ENCODE data around the gene SEC23A. TPM values are rescaled to one million over a fixed set of nuclear protein-coding genes. Genes with fewer than 3 reads are reported as not detected.

Gene SEC23A
- total RNA-seq, 4 donors from 2014 or later, result 33.8 to 59.1 (median 50.3) TPM

DNA sequence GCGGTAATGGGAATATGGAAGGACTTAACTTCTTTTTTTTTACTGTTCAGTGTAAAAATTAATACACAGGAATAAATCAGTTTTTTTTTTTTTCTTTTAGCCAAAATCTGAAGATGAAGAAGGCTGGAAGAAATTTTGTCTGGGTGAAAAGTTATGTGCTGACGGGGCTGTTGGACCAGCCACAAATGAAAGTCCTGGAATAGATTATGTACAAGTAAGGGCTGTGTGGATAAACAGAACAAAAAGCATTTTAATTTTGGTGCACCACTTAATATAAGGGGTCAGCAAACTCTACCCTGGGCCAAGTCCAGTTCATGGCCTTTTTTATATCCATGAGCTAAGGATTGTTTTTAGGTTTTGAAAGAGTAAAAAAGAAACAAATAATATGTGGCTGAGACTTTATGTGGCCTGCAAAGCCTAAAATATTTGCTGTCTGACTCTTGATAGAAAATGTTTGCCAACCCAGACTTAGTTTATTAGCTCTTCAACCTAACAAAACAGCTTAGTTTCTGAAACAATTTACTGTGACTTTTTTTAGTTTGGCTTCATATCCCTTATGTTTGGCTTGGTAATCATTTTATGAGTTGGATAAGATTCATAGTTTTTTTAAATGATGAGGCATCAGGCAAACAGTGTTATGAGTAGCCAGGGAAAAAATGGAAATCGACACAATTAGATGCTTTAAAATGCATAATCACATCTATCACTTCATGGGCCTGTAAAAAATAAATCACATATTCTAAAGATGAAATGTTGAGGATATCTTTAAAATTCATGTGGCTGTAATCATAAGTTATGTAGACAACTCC, 19.5 kb upstream of the SEC23A start:
- TF ChIP-seq EP300 (IDR thresholded peaks at IDR 0.05), result no peak
- TF ChIP-seq, protein P1, sequence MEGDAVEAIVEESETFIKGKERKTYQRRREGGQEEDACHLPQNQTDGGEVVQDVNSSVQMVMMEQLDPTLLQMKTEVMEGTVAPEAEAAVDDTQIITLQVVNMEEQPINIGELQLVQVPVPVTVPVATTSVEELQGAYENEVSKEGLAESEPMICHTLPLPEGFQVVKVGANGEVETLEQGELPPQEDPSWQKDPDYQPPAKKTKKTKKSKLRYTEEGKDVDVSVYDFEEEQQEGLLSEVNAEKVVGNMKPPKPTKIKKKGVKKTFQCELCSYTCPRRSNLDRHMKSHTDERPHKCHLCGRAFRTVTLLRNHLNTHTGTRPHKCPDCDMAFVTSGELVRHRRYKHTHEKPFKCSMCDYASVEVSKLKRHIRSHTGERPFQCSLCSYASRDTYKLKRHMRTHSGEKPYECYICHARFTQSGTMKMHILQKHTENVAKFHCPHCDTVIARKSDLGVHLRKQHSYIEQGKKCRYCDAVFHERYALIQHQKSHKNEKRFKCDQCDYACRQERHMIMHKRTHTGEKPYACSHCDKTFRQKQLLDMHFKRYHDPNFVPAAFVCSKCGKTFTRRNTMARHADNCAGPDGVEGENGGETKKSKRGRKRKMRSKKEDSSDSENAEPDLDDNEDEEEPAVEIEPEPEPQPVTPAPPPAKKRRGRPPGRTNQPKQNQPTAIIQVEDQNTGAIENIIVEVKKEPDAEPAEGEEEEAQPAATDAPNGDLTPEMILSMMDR (IDR thresholded peaks at IDR 0.05), result no peak
- no peak for TF ChIP-seq POLR2A (IDR thresholded peaks at IDR 0.05)
- TF ChIP-seq POLR2AphosphoS5 (IDR thresholded peaks at IDR 0.05), result no peak
- H3K27me3 ChIP-seq, result no peaks in the 10 kb centered on the region
- no peak overlapping the region for H3K4me3 ChIP-seq
- no peak overlapping the region for H3K27ac ChIP-seq
- 75% methylated on average over 3 of the region's 3 CpGs for WGBS
- H3K4me1 ChIP-seq, result no peaks in the 10 kb centered on the region
- DNase-seq (ENCODE audit: low spot score in 2 of 2), result no peak
- H3K9me3 ChIP-seq, result no peaks in the 10 kb centered on the region
- H3K36me3 ChIP-seq, result peaks cover 72% of the 10 kb centered on the region

DNA sequence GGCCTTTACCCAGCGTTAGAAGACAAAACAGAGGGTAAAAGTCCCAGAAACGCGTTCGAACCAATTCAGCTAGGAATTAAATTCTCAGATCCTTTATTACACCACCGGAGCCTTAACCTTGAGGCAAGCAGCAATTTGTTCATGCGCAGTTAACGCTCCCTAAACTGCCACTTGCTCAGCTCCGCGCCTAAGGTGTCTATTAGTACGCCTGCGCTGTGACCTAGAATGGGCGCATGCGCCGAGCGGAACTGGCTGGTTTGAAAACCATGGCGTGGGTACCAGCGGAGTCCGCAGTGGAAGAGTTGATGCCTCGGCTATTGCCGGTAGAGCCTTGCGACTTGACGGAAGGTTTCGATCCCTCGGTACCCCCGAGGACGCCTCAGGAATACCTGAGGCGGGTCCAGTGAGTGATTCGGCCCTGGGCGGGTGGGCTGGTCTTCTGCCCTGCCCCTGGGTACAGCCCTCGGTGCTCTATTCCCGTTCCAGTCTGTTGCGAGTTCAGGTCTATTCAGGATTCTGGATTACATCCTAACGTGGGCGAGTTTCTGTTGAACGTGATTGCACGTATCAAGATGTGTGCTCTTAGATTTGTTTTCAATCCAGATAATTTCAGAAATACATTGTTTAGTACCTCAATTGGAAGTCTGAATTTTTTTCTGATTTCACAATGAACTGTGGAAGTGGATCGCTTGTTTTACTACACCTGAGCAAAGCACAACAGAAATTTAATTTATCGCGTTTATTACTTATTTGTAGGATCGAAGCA, 11.2 kb upstream of the SEC23A start, which contains the start of gene GEMIN2:
GEMIN2 (plus strand) TSS at position 251 of the 766 bp plus-strand sequence; CDS start at position 267, 16 bp downstream.
- WGBS, result 1% methylated on average over 30 of the region's 40 CpGs
- Histone ChIP-seq H3K4me1 (peaks cover 16% of the 10 kb centered on the region), H3K36me3 (peaks cover 10% of the 10 kb centered on the region), H3K27ac (peak within 1 kb of the TSS; percentile 70), H3K27me3 (no peaks in the 10 kb centered on the region), H3K4me3 (peak within 1 kb of the TSS; percentile 80), H3K9me3 (no peaks in the 10 kb centered on the region)
- peak; percentile 95 to 97 for DNase-seq (ENCODE audit: low spot score in 2 of 2)
- peak in 1 of 2 donors; percentile 24 for TF ChIP-seq POLR2A (IDR thresholded peaks at IDR 0.05)
- TF ChIP-seq, protein P1 (IDR thresholded peaks at IDR 0.05), result no peak
- no peak for TF ChIP-seq EP300 (IDR thresholded peaks at IDR 0.05)

DNA sequence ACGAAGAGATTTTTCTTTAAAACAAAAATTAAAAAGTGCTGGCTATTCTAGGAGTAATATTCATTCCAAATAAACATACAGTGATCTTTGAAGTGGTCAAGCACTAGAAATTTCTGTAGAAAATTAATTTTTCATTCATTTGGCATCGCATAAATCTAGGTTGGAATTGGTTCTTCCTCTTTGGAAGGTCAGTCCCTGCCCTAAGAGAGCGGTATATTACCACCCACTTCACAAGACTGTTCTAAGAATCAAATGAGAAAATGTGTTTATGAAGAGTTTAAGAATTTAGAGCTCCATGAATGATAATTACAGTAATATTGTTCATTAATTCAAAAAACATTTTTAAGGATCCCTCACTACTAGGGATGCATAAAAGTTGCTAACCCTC, 10.6 kb upstream of the SEC23A start:
- Histone ChIP-seq H3K4me3 (peak overlapping the region; percentile 80), H3K9me3 (no peaks in the 10 kb centered on the region), H3K4me1 (peaks cover 16% of the 10 kb centered on the region), H3K36me3 (peaks cover 5% of the 10 kb centered on the region), H3K27me3 (no peaks in the 10 kb centered on the region), H3K27ac (peak overlapping the region; percentile 70)
- WGBS, result 68% methylated on average over 3 of the region's 3 CpGs
- no peak for DNase-seq (ENCODE audit: low spot score in 2 of 2)
- TF ChIP-seq EP300 (IDR thresholded peaks at IDR 0.05) (no peak), POLR2A (IDR thresholded peaks at IDR 0.05) (no peak), POLR2AphosphoS5 (IDR thresholded peaks at IDR 0.05) (no peak)
- TF ChIP-seq, protein P1 (IDR thresholded peaks at IDR 0.05), result no peak

- Histone ChIP-seq H3K4me1 (peaks cover 12% of the 10 kb centered on the region), H3K27me3 (no peaks in the 10 kb centered on the region), H3K4me3 (no peak overlapping the region), H3K27ac (no peak overlapping the region), H3K36me3 (no peaks in the 10 kb centered on the region), H3K9me3 (no peaks in the 10 kb centered on the region)
- no peak for DNase-seq (ENCODE audit: low spot score in 2 of 2)
- TF ChIP-seq, protein P1 (IDR thresholded peaks at IDR 0.05), result no peak
- TF ChIP-seq POLR2A (IDR thresholded peaks at IDR 0.05), result no peak
- TF ChIP-seq POLR2AphosphoS5 (IDR thresholded peaks at IDR 0.05), result no peak
- TF ChIP-seq EP300 (IDR thresholded peaks at IDR 0.05), result no peak
- 85% methylated on average over 12 of the region's 12 CpGs for WGBS
Observed at GRCh38 chr14:39109893-39110715, 7.1 kb upstream of the SEC23A start.

All from suprapubic skin (tissue), 4 donors.